ENCODE measurements around the gene DDX27. TPM values are rescaled to one million over a fixed set of nuclear protein-coding genes. Genes with fewer than 3 reads are reported as not detected.

DDX27 gene
- total and polyA plus RNA-seq, 3 donors from 2014 or later, result 53.3 to 58.3 (median 54.1) TPM

DNA sequence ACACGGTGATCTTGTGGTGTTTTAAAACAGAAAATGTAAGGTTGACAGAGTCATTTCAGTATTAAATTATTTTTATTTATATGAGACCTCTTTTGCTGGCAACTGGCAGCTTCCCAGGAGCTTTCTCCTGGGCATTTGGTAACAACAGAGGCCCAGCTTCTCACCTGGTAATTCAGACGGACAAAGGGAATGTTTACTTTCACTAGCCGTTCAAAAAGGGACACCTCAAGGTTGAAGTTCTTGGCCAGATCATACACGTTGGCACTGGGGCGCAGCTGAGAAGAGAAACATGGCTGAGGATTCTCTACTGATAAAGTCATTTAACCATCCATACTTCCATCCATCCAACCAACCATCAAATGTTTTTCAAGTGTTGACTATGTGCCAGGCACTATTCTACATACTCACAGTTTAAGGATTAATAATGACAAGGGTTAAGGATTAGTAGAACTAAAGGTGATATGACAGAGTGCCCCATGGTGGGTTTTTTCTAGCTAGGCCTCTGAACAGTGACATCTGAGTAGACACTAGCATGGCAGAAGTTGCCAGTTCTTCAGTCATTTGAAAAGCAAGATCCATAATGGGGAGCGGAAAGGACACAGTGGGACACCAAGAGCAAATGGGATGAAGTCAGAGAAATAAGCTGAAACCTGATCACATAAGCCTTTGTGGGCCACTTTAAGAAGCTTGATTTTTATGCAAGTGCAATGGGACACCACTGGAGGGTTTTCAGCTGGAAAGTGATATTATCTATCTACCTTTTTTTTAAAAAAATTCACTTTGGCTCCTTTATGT lies 33.5 kb downstream of the DDX27 start:
- H3K36me3 ChIP-seq (ENCODE audit: low read depth, missing control alignments), result no peaks in the 10 kb centered on the region
- H3K4me3 ChIP-seq, result no peak overlapping the region
- no peaks in the 10 kb centered on the region for H3K27me3 ChIP-seq
- WGBS, 2 donors, result 85 to 91% methylated on average over 6 of the region's 6 CpGs
- no peaks in the 10 kb centered on the region for H3K9me3 ChIP-seq
- DNase-seq, result no peak
- H3K4me1 ChIP-seq, result no peaks in the 10 kb centered on the region
- intact Hi-C loops (cut with DNase I; ENCODE audit: low total_unique reads), result no loop called here
- TF ChIP-seq, protein P1, sequence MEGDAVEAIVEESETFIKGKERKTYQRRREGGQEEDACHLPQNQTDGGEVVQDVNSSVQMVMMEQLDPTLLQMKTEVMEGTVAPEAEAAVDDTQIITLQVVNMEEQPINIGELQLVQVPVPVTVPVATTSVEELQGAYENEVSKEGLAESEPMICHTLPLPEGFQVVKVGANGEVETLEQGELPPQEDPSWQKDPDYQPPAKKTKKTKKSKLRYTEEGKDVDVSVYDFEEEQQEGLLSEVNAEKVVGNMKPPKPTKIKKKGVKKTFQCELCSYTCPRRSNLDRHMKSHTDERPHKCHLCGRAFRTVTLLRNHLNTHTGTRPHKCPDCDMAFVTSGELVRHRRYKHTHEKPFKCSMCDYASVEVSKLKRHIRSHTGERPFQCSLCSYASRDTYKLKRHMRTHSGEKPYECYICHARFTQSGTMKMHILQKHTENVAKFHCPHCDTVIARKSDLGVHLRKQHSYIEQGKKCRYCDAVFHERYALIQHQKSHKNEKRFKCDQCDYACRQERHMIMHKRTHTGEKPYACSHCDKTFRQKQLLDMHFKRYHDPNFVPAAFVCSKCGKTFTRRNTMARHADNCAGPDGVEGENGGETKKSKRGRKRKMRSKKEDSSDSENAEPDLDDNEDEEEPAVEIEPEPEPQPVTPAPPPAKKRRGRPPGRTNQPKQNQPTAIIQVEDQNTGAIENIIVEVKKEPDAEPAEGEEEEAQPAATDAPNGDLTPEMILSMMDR (IDR thresholded peaks at IDR 0.05), result no peak
- no peak for TF ChIP-seq POLR2A (IDR thresholded peaks at IDR 0.05)
- H3K27ac ChIP-seq, result no peak overlapping the region

DNA sequence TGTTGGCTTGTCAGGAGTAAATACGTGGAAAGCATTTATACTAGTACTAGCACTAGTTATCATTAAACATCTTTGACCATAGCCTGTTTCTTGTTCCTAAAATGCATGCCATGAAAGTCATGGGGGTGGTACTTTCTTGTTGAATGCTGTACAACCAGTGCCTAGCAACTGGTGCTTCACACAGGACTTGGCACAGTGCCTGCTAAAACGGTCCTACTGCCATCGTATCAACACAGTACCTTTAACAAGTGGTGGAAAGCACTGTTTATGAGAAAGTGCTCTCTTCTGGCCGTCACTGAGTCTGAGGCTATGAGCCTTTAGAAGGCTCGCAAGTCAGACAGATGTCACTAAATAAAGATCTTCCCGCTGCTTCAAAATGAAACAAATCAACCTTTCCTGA lies 37.0 kb downstream of the DDX27 start:
- 83 to 90% methylated on average over 6 of the region's 6 CpGs for WGBS, 2 donors
- no peaks in the 10 kb centered on the region for H3K36me3 ChIP-seq (ENCODE audit: low read depth, missing control alignments)
- TF ChIP-seq POLR2A (IDR thresholded peaks at IDR 0.05), result no peak
- TF ChIP-seq, protein P1 (IDR thresholded peaks at IDR 0.05), result no peak
- H3K27me3 ChIP-seq, result no peaks in the 10 kb centered on the region
- intact Hi-C loops (cut with DNase I; ENCODE audit: low total_unique reads), result no loop called here
- H3K9me3 ChIP-seq, result no peaks in the 10 kb centered on the region
- DNase-seq, result no peak
- no peak overlapping the region for H3K4me3 ChIP-seq
- no peaks in the 10 kb centered on the region for H3K4me1 ChIP-seq
- no peak overlapping the region for H3K27ac ChIP-seq

DNA sequence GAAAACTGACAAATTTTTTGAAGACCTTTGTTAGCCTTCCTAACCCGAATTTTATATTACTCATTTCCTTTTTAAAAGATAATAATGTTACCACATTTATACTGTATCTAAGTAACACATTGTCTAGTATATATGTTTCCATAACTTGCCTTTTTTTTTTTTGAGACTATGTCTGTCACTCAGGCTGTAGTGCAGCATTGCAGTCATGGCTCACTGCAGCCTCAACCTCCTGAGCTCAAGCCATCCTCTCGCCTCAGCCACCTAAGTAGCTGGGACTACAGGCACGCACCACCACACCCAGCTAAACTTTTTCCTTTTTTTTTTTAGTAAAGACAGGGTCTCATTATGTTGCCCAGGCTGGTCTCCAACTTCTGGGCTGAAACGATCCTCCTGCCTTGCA lies 40.1 kb downstream of the DDX27 start:
- intact Hi-C loops (cut with DNase I; ENCODE audit: low total_unique reads), result no loop called here
- Histone ChIP-seq H3K27ac (no peak overlapping the region), H3K4me1 (no peaks in the 10 kb centered on the region), H3K27me3 (no peaks in the 10 kb centered on the region), H3K9me3 (no peaks in the 10 kb centered on the region), H3K4me3 (no peak overlapping the region), H3K36me3 (ENCODE audit: low read depth, missing control alignments) (no peaks in the 10 kb centered on the region)
- WGBS, 2 donors, result 59 to 62% methylated on average over 4 of the region's 4 CpGs
- DNase-seq, result no peak
- TF ChIP-seq POLR2A (IDR thresholded peaks at IDR 0.05), result no peak
- TF ChIP-seq, protein P1 (IDR thresholded peaks at IDR 0.05), result no peak

DNA sequence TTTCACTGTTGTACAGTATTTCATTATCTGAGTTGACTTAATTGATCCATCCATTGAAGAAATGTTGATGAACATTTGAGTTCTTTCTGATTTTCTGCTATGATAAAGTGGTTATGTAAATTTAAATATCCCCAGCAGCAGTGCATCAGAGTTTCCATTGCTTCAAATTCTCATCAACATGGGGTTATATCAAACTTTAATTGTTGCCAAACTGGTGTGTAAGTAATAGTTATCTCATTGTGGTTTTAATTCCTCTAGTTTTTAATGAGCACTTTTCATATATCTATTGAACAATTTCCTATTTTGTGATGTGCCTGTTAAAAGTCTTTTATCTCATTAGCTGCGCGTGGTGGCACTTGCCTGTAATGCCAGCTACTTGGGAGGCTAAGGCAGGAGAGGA lies 40.6 kb downstream of the DDX27 start:
- Histone ChIP-seq H3K36me3 (ENCODE audit: low read depth, missing control alignments) (no peaks in the 10 kb centered on the region), H3K9me3 (no peaks in the 10 kb centered on the region), H3K27me3 (no peaks in the 10 kb centered on the region), H3K4me1 (no peaks in the 10 kb centered on the region), H3K27ac (no peak overlapping the region), H3K4me3 (no peak overlapping the region)
- TF ChIP-seq, protein P1 (IDR thresholded peaks at IDR 0.05), result no peak
- WGBS, 2 donors, result 93% methylated on average over 2 of the region's 2 CpGs
- DNase-seq, result no peak
- intact Hi-C loops (cut with DNase I; ENCODE audit: low total_unique reads), result no loop called here

DNA sequence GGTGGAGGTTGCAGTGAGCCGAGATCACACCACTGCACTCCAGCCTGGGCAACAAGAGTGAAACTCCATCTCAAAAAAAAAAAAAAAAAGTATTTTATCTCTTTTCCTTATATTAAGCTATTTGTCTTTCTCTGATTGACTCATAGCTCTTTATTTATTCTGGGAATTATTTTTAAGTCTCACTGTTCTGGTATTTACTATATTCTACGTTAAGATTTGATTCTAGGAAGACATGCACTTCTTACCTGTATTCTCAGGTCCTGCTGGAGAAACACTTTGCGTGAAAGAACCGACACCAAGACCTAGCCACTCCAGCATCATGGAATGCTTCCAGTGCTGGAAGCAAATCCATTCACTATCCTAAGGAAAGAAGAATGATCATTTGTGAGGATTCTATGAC lies 41.0 kb downstream of the DDX27 start:
- Histone ChIP-seq H3K4me1 (no peaks in the 10 kb centered on the region), H3K9me3 (no peaks in the 10 kb centered on the region), H3K36me3 (ENCODE audit: low read depth, missing control alignments) (no peaks in the 10 kb centered on the region), H3K27me3 (no peaks in the 10 kb centered on the region), H3K27ac (no peak overlapping the region), H3K4me3 (no peak overlapping the region)
- TF ChIP-seq, protein P1 (IDR thresholded peaks at IDR 0.05), result no peak
- TF ChIP-seq POLR2A (IDR thresholded peaks at IDR 0.05), result no peak
- intact Hi-C loops (cut with DNase I; ENCODE audit: low total_unique reads), result no loop called here
- WGBS, 2 donors, result 90 to 97% methylated on average over 4 of the region's 4 CpGs
- no peak for DNase-seq
